WERI-Rb-1 (cell line): Measurements from ENCODE around the gene ITGA2.
"Not testable (repeated sequence)": the region's sequence is repeated elsewhere in the genome, so short reads cannot be mapped to it uniquely, and the experiment has no call there.

Source experiments
- DNase-seq: peaks from one replicate; pipeline ENCODE4 v3.0.0-alpha.2; 2020
- H3K27ac ChIP-seq: fragments of 250-450 bp; sonication (Bioruptor Pico); 2 replicates; pipeline ENCODE4 v1.5.1; 2020; ENCODE audit warnings: mild to moderate bottlenecking, moderate library complexity
- H3K27me3 ChIP-seq: fragments of 250-450 bp; sonication (Bioruptor Pico); 2 replicates; pipeline ENCODE4 v1.5.1; 2021; ENCODE audit warnings: mild to moderate bottlenecking, low read depth, moderate library complexity; ENCODE audit not compliant: insufficient read depth, severe bottlenecking
- H3K36me3 ChIP-seq: fragments of 250-450 bp; sonication (Bioruptor Pico); 2 replicates; pipeline ENCODE4 v1.5.1; 2020; ENCODE audit warnings: mild to moderate bottlenecking, moderate library complexity
- H3K4me3 ChIP-seq: 2 replicates; pipeline ENCODE4 v1.5.1; 2011; ENCODE audit warnings: low read depth, mild to moderate bottlenecking, control low read depth, low read length
- H3K9me3 ChIP-seq: fragments of 250-450 bp; sonication (Bioruptor Pico); 2 replicates; pipeline ENCODE4 v1.5.1; 2021; ENCODE audit warnings: mild to moderate bottlenecking, moderate library complexity; ENCODE audit not compliant: severe bottlenecking
- CTCF ChIP-seq: IDR thresholded peaks from 2 replicates; pipeline ENCODE4 v1.5.1; 2011; ENCODE audit warnings: low read depth, mild to moderate bottlenecking, control low read depth, inconsistent platforms, low read length

Gene ITGA2

GRCh38 chr5:52961274-52961681 is 27.9 kb upstream of the ITGA2 start:
- H3K27me3 ChIP-seq = no peaks in the 10 kb centered on the region
- no peaks in the 10 kb centered on the region for H3K9me3 ChIP-seq
- TF ChIP-seq CTCF = no peak
- H3K27ac ChIP-seq = no peak overlapping the region
- H3K36me3 ChIP-seq = no peaks in the 10 kb centered on the region
- no peak for DNase-seq
- no peak overlapping the region for H3K4me3 ChIP-seq

GRCh38 chr5:52963636-52964035 is 25.5 kb upstream of the ITGA2 start:
- H3K27ac ChIP-seq = no peak overlapping the region
- no peak for DNase-seq
- no peaks in the 10 kb centered on the region for H3K9me3 ChIP-seq
- no peak overlapping the region for H3K4me3 ChIP-seq
- no peaks in the 10 kb centered on the region for H3K27me3 ChIP-seq
- no peaks in the 10 kb centered on the region for H3K36me3 ChIP-seq
- TF ChIP-seq CTCF = no peak

GRCh38 chr5:52964138-52964537 is 25.0 kb upstream of the ITGA2 start:
- no peak for DNase-seq
- H3K9me3 ChIP-seq = no peaks in the 10 kb centered on the region
- no peak overlapping the region for H3K4me3 ChIP-seq
- 0 out of 2 replicates have a peak, but pooled peaks have one; percentile 2 for TF ChIP-seq CTCF
- no peaks in the 10 kb centered on the region for H3K36me3 ChIP-seq
- no peaks in the 10 kb centered on the region for H3K27me3 ChIP-seq
- no peak overlapping the region for H3K27ac ChIP-seq

- H3K36me3 ChIP-seq, DNase-seq, H3K4me3 ChIP-seq, H3K27ac ChIP-seq, H3K27me3 ChIP-seq: not testable (repeated sequence)
- H3K9me3 ChIP-seq = peaks cover 10% of the 10 kb centered on the region
Measured at GRCh38 chr5:52976157-52976556, 13.0 kb upstream of the ITGA2 start.

- Histone ChIP-seq H3K27ac (no peak overlapping the region), H3K36me3 (no peaks in the 10 kb centered on the region), H3K4me3 (no peak overlapping the region), H3K27me3 (peaks cover 4% of the 10 kb centered on the region), H3K9me3 (peaks cover 10% of the 10 kb centered on the region)
- TF ChIP-seq CTCF = no peak
- no peak for DNase-seq
Measured at GRCh38 chr5:52977264-52977897, 11.8 kb upstream of the ITGA2 start.

GRCh38 chr5:52981507-52981906 is 7.6 kb upstream of the ITGA2 start:
- Histone ChIP-seq H3K27me3 (peaks cover 4% of the 10 kb centered on the region), H3K4me3 (no peak overlapping the region), H3K9me3 (peaks cover 7% of the 10 kb centered on the region), H3K27ac (no peak overlapping the region), H3K36me3 (no peaks in the 10 kb centered on the region)
- DNase-seq = no peak
- TF ChIP-seq CTCF = no peak
